Activated naive CD8-positive, alpha-beta T cell treated with anti-CD3 and anti-CD28 coated beads for 36 hours (primary cell): Measurements from ENCODE around the gene RSF1. TPM values are rescaled to one million over a fixed set of nuclear protein-coding genes. Genes with fewer than 3 reads are reported as not detected.
"Not testable (repeated sequence)": the region's sequence is repeated elsewhere in the genome, so short reads cannot be mapped to it uniquely, and the experiment has no call there.

ENCODE experiments used
- DNase-seq: peaks from one replicate; pipeline ENCODE4 v3.0.0; 2021
- H3K27ac Mint-ChIP-seq: one replicate; pipeline ENCODE4 v1.8.0; 2022; ENCODE audit warnings: mild to moderate bottlenecking, moderate library complexity, mixed read lengths
- H3K27me3 Mint-ChIP-seq: one replicate; pipeline ENCODE4 v1.8.0; 2022; ENCODE audit warnings: mild to moderate bottlenecking, mixed read lengths
- H3K36me3 Mint-ChIP-seq: one replicate; pipeline ENCODE4 v1.8.0; 2021; ENCODE audit warnings: mild to moderate bottlenecking, mixed read lengths
- H3K4me1 Mint-ChIP-seq: one replicate; pipeline ENCODE4 v1.8.0; 2021; ENCODE audit warnings: mixed read lengths
- H3K4me3 Mint-ChIP-seq: one replicate; pipeline ENCODE4 v1.8.0; 2022; ENCODE audit warnings: mild to moderate bottlenecking, moderate library complexity, mixed read lengths
- H3K9me3 Mint-ChIP-seq: one replicate; pipeline ENCODE4 v1.8.0; 2022; ENCODE audit warnings: mixed read lengths
- total RNA-seq, 2 experiments: library from RNA; stranded (reverse); gene quantifications; one replicate each; pipeline ENCODE4 v1.2.3, GENCODE V29; 2021

RSF1 gene, protein sequence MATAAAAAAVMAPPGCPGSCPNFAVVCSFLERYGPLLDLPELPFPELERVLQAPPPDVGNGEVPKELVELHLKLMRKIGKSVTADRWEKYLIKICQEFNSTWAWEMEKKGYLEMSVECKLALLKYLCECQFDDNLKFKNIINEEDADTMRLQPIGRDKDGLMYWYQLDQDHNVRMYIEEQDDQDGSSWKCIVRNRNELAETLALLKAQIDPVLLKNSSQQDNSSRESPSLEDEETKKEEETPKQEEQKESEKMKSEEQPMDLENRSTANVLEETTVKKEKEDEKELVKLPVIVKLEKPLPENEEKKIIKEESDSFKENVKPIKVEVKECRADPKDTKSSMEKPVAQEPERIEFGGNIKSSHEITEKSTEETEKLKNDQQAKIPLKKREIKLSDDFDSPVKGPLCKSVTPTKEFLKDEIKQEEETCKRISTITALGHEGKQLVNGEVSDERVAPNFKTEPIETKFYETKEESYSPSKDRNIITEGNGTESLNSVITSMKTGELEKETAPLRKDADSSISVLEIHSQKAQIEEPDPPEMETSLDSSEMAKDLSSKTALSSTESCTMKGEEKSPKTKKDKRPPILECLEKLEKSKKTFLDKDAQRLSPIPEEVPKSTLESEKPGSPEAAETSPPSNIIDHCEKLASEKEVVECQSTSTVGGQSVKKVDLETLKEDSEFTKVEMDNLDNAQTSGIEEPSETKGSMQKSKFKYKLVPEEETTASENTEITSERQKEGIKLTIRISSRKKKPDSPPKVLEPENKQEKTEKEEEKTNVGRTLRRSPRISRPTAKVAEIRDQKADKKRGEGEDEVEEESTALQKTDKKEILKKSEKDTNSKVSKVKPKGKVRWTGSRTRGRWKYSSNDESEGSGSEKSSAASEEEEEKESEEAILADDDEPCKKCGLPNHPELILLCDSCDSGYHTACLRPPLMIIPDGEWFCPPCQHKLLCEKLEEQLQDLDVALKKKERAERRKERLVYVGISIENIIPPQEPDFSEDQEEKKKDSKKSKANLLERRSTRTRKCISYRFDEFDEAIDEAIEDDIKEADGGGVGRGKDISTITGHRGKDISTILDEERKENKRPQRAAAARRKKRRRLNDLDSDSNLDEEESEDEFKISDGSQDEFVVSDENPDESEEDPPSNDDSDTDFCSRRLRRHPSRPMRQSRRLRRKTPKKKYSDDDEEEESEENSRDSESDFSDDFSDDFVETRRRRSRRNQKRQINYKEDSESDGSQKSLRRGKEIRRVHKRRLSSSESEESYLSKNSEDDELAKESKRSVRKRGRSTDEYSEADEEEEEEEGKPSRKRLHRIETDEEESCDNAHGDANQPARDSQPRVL (N-terminal part only)
- 10 to 100 TPM; 40.5 to 48.3 TPM for total RNA-seq

DNA sequence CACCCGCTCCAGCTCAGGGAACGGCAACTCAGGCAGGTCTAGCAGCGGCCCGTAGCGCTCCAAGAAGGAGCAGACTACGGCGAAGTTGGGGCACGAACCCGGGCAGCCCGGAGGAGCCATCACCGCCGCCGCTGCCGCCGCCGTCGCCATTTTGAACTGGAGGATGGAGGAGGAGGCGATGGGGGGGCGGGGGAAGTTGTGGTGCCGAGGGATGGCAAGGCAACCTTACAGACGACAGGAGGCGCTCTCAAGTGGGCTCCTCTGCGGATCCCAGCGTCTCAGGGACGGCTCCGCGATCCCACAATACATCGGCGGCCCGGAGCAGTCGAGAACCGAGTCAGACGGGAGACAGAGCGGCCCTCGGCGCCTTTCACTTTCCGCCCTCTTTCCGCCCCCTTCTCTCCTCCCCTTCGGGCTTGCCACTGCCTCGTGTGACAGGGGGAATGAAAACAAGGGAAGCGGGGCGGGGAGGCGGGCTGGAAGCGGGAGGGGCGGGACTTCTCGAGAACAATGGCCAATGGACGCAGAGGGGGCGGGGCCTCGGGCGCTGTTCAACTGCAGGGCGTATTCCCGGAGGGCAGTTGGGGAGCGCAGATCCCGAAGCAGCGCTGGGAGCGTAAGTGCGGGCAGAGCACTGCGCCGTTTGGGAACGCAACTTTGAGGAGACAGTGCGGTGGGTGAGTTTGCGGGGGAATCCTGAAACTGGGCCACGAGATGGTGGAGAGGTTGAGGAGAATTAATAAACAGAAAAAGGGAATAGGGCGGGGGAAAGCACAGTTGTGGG, at the start of gene RSF1, which contains the start of gene AAMDC:
Gene RSF1, minus strand, starts transcription at position 158 of the 784 bp plus-strand sequence. Its CDS starts 8 bp downstream, at position 150.
Gene AAMDC, plus strand, starts transcription at position 580 of the 784 bp plus-strand sequence. CDS start 21,353 bp downstream, outside the sequence.
- peak; percentile 94 for DNase-seq
- Mint-ChIP-seq H3K9me3 (no peaks in the 10 kb centered on the region), H3K27ac (peak within 1 kb of the TSS; percentile 98), H3K4me1 (peaks cover 29% of the 10 kb centered on the region), H3K27me3 (no peaks in the 10 kb centered on the region), H3K36me3 (peaks cover 12% of the 10 kb centered on the region), H3K4me3 (peak within 1 kb of the TSS; percentile 99)

DNA sequence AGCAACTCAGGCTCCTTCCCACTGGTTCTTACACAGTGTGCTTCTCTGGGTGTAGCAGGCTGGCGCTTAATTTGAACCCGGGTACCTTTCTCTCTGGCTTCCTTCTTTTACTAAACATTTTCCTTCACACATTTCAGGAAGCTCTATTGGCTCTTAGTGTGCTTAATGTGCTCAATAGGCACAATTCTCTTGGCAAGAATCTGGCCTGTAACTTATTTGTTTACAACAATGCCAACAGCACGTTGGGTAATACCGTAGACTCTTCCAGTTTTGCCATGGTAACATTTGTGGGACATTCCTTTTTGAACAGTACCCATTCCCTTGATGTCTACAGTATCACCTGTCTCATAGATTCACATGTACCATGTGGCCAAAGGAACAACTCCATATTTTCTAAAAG, 48.2 kb upstream of the RSF1 start:
- Mint-ChIP-seq H3K36me3 (peaks cover 10% of the 10 kb centered on the region), H3K4me3 (no peak overlapping the region), H3K9me3 (no peaks in the 10 kb centered on the region), H3K27ac (no peak overlapping the region), H3K4me1 (no peaks in the 10 kb centered on the region), H3K27me3 (no peaks in the 10 kb centered on the region)
- DNase-seq = no peak

DNA sequence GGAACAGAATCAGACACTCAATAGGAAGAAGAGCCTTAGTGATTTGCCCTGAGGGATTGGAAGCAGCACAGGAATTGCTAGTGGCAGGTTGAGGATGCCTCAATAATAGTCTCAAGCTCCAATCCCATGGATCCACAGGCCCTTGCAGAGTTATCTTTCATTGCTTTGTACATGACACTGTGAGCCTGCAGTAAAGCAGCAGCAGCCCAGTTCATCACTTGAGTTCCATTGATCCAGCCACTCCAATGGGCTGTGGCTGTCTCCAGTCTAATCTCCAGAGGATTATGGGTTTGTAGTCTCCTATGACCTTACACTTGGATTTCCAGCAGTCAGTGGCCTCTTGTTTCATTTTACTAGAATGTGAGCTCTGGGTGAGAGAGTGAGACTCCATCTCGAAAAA, 45.8 kb upstream of the RSF1 start:
- Mint-ChIP-seq H3K36me3 (peaks cover 10% of the 10 kb centered on the region), H3K4me3 (no peak overlapping the region), H3K27me3 (no peaks in the 10 kb centered on the region), H3K4me1 (no peaks in the 10 kb centered on the region), H3K27ac (no peak overlapping the region), H3K9me3 (no peaks in the 10 kb centered on the region)
- no peak for DNase-seq

DNA sequence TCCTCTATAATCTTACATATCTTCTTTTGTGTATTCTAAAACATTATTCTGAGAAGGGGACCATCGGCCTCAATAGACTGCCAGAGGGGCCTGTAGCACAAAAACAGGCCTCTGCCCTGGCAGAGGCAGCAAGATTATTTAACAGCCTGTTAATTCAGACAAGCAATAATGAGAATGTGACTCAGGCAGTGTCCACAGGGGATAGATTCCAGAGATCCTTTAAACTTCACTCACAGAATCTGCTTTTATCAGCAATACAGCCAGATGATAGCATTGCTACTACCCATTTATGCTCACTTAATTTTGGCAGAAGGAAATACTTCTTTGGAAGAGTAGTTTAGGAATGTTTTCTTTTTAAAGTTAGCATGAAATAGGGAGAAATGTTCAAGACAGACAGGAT, 45.3 kb upstream of the RSF1 start:
- Mint-ChIP-seq H3K27ac (peak overlapping the region; percentile 23), H3K27me3 (no peaks in the 10 kb centered on the region), H3K4me1 (no peaks in the 10 kb centered on the region), H3K9me3 (no peaks in the 10 kb centered on the region), H3K4me3 (no peak overlapping the region), H3K36me3 (peaks cover 10% of the 10 kb centered on the region)
- no peak for DNase-seq

DNA sequence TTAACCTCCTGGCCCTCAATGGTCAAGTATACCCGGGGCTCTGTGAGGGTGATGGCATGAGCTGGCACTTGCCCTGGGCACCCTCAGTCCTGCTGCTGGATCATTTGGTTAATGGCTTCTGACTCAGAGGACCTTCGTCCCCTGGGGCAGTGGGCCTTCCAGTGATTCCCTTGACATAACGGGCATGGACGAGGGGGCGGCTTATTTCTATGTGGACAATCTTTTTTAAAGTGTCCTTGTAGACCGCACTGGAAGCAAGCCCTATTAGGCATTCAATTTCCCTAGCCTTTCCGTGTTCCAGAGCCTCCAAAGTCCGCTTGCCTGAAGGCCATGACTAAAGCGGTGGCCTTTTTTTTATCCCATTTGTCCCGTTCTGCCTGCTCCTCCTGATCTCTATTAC, 40.9 kb upstream of the RSF1 start:
- not testable (repeated sequence) for DNase-seq, H3K27me3 Mint-ChIP-seq, H3K36me3 Mint-ChIP-seq, H3K4me3 Mint-ChIP-seq, H3K4me1 Mint-ChIP-seq, H3K9me3 Mint-ChIP-seq, H3K27ac Mint-ChIP-seq

DNA sequence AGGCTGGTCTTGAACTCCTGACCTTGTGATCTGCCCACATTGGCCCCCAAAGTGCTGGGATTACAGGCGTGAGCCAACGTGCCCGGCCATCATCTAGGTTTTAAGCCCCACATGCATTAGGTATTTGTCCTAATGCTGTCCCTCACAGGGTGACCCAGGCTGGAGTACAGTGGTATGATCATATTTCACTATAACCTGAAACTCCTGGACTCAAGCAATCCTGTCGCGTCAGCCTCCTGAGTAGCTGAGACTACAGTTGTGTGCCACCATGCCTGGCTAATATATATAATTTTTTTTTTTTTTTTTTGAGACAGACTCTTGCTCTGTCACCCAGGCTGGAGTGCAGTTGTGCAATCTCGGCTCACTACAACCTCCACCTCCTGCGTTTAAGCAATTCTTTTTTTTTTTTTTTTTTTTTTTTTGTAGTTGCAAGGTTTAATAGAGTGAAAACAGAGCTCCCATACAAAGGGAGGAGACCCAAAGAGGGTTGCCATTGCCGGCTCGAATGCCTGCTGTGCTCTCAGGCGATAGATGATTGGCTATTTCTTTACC, 37.5 kb upstream of the RSF1 start:
- H3K27ac Mint-ChIP-seq, H3K4me3 Mint-ChIP-seq, H3K27me3 Mint-ChIP-seq, H3K4me1 Mint-ChIP-seq, DNase-seq: not testable (repeated sequence)
- Mint-ChIP-seq H3K9me3 (peaks cover 11% of the 10 kb centered on the region), H3K36me3 (peaks cover 39% of the 10 kb centered on the region)

DNA sequence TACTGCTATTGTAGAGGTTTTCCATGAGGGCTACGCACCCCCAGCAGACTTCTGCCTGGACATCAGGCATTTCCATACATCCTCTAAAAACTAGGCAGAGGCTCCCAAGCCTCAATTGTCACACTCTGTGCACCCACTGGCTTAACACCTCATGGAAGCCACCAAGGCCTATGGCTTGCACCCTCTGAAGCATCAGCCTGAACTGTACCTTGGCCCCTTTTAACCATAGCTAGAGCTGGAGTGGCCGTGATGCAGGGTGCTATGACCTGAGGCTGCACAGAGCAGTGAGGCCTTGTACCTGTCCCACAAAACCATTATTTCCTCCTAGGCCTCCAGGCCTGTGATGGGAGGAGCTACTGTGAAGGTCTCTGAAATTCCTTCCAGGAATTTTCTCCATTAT, 34.3 kb upstream of the RSF1 start:
- DNase-seq = no peak

DNA sequence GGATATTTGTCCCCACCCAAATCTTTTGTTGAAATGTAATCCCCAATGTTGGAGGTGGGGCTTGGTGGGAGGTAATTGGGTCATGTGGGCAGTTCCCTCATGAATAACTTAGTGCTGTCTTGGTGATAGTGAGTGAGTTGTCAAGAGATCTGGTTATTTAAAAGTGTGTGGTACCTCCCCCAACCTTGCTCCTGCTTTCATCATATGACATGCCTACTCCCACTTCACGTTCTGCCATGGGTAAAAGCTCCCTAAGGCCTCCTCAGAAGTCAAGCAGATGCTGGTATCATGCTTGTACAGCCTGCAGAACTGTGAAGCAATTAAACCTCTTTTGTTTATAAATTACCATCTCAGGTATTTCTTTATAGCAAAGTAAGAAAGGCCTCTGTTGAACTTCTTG, 31.0 kb upstream of the RSF1 start:
- no peak for DNase-seq
- Mint-ChIP-seq H3K4me1 (no peaks in the 10 kb centered on the region), H3K36me3 (peaks cover 40% of the 10 kb centered on the region), H3K27ac (no peak overlapping the region), H3K4me3 (no peak overlapping the region), H3K27me3 (no peaks in the 10 kb centered on the region), H3K9me3 (peaks cover 17% of the 10 kb centered on the region)

More for the DNA sequence above, 34.3 kb upstream of the RSF1 start:
- Mint-ChIP-seq H3K9me3 (peaks cover 11% of the 10 kb centered on the region), H3K27me3 (no peaks in the 10 kb centered on the region), H3K27ac (no peak overlapping the region), H3K36me3 (peaks cover 41% of the 10 kb centered on the region), H3K4me1 (no peaks in the 10 kb centered on the region), H3K4me3 (no peak overlapping the region)

DNA sequence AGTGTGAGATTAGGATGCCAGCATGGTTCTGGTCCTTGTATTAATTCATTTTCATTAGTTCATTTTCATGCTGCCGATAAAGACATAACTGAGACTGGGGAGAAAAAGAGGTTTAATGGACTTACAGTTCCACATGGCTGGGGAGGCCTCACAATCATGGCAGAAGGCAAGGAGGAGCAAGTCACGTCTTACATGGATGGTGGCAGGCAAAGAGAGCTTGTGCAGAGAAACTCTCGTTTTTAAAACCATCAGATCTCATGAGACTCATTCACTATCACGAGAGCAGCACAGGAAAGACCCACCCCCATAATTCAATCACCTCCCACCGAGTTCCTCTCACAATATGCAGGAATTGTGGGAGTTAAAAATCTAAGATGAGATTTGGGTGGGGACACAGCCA, 23.2 kb upstream of the RSF1 start:
- not testable (repeated sequence) for DNase-seq

DNA sequence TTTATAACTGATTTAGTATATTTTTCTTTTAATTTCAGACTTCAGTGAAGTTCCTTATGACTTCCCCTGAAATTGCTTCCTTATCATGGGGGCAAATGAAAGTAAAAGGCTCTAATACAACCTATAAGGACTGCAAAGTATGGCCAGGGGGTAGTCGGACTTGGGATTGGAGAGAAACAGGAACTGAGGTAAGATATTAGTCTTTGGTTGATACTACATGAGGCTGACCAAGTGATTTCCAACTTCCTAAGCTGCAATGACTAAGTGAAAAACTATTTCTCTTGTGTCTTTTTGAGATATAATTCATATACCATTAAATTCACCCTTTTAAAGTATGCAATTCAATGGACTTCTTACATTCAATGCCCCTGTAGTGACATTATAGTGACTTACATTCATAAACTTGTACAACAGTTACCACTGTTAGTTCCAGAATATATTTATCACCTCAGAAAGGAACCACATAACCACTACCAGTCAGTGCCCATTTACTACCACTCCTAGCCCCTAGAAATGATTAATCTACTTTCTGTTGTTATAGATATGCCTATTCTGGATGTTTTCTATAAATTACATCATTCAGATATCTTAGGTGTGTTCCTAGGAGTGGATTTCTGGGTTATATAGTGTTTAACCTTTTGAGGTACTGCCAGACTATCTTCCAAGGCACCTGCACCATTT, 22.1 kb upstream of the RSF1 start:
- no peaks in the 10 kb centered on the region for H3K27me3 Mint-ChIP-seq
- no peak overlapping the region for H3K4me3 Mint-ChIP-seq
- no peaks in the 10 kb centered on the region for H3K4me1 Mint-ChIP-seq

More for the DNA sequence above, 23.2 kb upstream of the RSF1 start:
- H3K4me1 Mint-ChIP-seq, H3K27me3 Mint-ChIP-seq, H3K27ac Mint-ChIP-seq, H3K4me3 Mint-ChIP-seq: not testable (repeated sequence)
- Mint-ChIP-seq H3K36me3 (peaks cover 46% of the 10 kb centered on the region), H3K9me3 (peaks cover 17% of the 10 kb centered on the region)

DNA sequence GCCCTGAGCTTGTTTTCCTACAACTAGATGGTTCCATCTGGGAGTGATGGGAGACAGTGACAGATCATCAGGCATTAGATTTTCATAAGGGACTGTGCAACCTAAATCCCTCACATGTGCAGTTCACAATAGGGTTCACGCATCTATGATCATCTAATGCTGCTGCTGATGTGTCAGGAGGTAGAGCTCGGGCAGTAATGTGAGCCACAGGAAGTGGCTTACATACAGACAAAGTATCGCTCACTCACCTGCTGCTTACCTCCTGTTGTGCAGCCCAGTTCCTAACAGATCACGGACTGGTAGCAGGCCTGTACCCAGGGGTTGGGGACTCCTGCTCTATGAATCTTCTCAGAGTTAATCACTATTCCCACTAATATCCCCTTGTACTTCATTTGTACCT, 12.8 kb upstream of the RSF1 start:
- Mint-ChIP-seq H3K4me3 (no peak overlapping the region), H3K9me3 (peaks cover 2% of the 10 kb centered on the region), H3K27ac (no peak overlapping the region), H3K27me3 (no peaks in the 10 kb centered on the region), H3K36me3 (peaks cover 2% of the 10 kb centered on the region), H3K4me1 (no peaks in the 10 kb centered on the region)
- DNase-seq = no peak

More for the DNA sequence above, 22.1 kb upstream of the RSF1 start:
- H3K27ac Mint-ChIP-seq = no peak overlapping the region
- H3K36me3 Mint-ChIP-seq = peaks cover 46% of the 10 kb centered on the region
- H3K9me3 Mint-ChIP-seq = peaks cover 17% of the 10 kb centered on the region
- DNase-seq = no peak

DNA sequence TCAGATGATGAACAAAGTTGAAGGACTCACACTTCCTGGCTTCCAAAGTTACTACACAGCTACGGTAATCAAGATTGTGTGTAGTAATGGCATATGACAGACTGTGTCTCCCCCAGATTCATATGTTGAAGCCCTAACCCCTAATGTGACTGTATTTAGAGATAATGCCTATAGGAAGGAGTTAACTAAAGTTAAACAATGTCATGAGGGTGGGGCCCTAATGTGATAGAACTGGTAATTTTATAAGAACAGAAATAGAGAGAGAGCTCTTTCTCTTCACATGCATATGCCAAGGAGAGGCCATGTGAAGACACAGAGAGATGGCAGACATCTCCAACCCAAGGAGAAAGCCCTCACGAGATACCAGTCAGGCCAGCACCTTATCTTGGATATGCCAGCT, 8.4 kb upstream of the RSF1 start:
- no peaks in the 10 kb centered on the region for H3K27me3 Mint-ChIP-seq
- H3K36me3 Mint-ChIP-seq = no peaks in the 10 kb centered on the region
- H3K9me3 Mint-ChIP-seq = peaks cover 2% of the 10 kb centered on the region
- no peak overlapping the region for H3K4me3 Mint-ChIP-seq
- no peak for DNase-seq
- no peaks in the 10 kb centered on the region for H3K4me1 Mint-ChIP-seq
- no peak overlapping the region for H3K27ac Mint-ChIP-seq

DNA sequence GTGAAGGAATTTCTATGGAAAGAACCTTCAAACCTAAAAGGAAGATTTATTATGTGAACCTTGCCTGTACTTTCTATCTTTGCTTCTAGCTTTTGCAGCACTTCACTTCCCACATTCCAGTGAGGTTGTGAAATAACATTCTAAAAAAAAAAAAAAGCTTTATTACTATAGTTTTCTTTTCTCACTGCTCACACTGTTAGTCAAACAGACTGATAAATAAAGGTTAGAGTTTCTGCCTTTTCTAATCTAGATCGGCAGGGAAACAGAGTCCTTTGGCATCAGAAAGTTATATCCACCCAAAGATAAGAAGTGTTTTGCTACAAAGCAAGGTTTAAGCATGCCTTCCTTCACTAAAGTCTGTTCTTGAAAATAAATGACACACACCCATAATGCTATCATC, 3.3 kb upstream of the RSF1 start:
- no peak overlapping the region for H3K4me3 Mint-ChIP-seq
- no peak overlapping the region for H3K27ac Mint-ChIP-seq
- no peaks in the 10 kb centered on the region for H3K9me3 Mint-ChIP-seq
- peaks cover 3% of the 10 kb centered on the region for H3K36me3 Mint-ChIP-seq
- peaks cover 7% of the 10 kb centered on the region for H3K4me1 Mint-ChIP-seq
- DNase-seq = no peak
- no peaks in the 10 kb centered on the region for H3K27me3 Mint-ChIP-seq
